Mesendoderm (in vitro differentiated cells): Measurements from ENCODE around the gene TEX14.
"Not testable (repeated sequence)": the region's sequence is repeated elsewhere in the genome, so short reads cannot be mapped to it uniquely, and the experiment has no call there.

Experiments
- DNase-seq: peaks from one replicate; pipeline ENCODE4 v3.0.0; 2013
- H2AK5ac ChIP-seq: 2 replicates; pipeline ENCODE4 v1.6.1; 2013; ENCODE audit warnings: low read length, inconsistent platforms
- H2BK120ac ChIP-seq: 2 replicates; pipeline ENCODE4 v1.6.1; 2013; ENCODE audit warnings: low read depth, mild to moderate bottlenecking, low read length, moderate library complexity, mixed read lengths
- H2BK15ac ChIP-seq: replicated peaks from 2 replicates; pipeline ENCODE4 v1.6.1; 2013; ENCODE audit warnings: low read depth, mild to moderate bottlenecking, moderate library complexity
- H2BK5ac ChIP-seq: 2 replicates; pipeline ENCODE4 v1.6.1; 2013; ENCODE audit warnings: low read length, inconsistent platforms
- H3K18ac ChIP-seq: 2 replicates; pipeline ENCODE4 v1.6.1; 2013; ENCODE audit warnings: mild to moderate bottlenecking, low read length, mixed read lengths
- H3K23ac ChIP-seq: one replicate; pipeline ENCODE4 v1.6.1; 2013; ENCODE audit warnings: low read length
- H3K27ac ChIP-seq: 2 replicates; pipeline ENCODE4 v1.5.1; 2013; ENCODE audit warnings: low read depth, mild to moderate bottlenecking, inconsistent platforms, low read length, moderate library complexity
- H3K27me3 ChIP-seq: 2 replicates; pipeline ENCODE4 v1.6.1; 2013; ENCODE audit warnings: low read length, control low read depth, mild to moderate bottlenecking, inconsistent platforms; ENCODE audit not compliant: insufficient read depth, poor library complexity
- H3K36me3 ChIP-seq: 2 replicates; pipeline ENCODE4 v1.6.1; 2013; ENCODE audit warnings: low read length, inconsistent platforms; ENCODE audit not compliant: control insufficient read depth, insufficient read depth
- H3K4ac ChIP-seq: one replicate; pipeline ENCODE4 v1.6.1; 2013; ENCODE audit warnings: low read depth, mild to moderate bottlenecking, low read length, moderate library complexity
- H3K4me1 ChIP-seq: 2 replicates; pipeline ENCODE4 v1.6.1; 2013; ENCODE audit warnings: low read depth, low read length, inconsistent platforms; ENCODE audit not compliant: control insufficient read depth
- H3K4me2 ChIP-seq: 2 replicates; pipeline ENCODE4 v1.6.1; 2013; ENCODE audit warnings: low read length
- H3K4me3 ChIP-seq: 2 replicates; pipeline ENCODE4 v1.5.1; 2013; ENCODE audit warnings: mild to moderate bottlenecking, low read length
- H3K56ac ChIP-seq: one replicate; pipeline ENCODE4 v1.6.1; 2013; ENCODE audit warnings: low read length
- H3K79me1 ChIP-seq: 2 replicates; pipeline ENCODE4 v1.6.1; 2013; ENCODE audit warnings: low read length, inconsistent platforms
- H3K79me2 ChIP-seq: 2 replicates; pipeline ENCODE4 v1.6.1; 2013; ENCODE audit warnings: mild to moderate bottlenecking, low read length; ENCODE audit not compliant: control insufficient read depth, insufficient read depth
- H3K9ac ChIP-seq: 2 replicates; pipeline ENCODE4 v1.6.1; 2013; ENCODE audit warnings: low read length, inconsistent platforms
- H4K5ac ChIP-seq: one replicate; pipeline ENCODE4 v1.6.1; 2013; ENCODE audit warnings: low read length
- H4K8ac ChIP-seq: one replicate; pipeline ENCODE4 v1.6.1; 2013; ENCODE audit warnings: low read depth, mild to moderate bottlenecking, control low read depth, low read length, moderate library complexity
- WGBS: extraction: QIAGEN DNeasy Blood & Tissue Kit; methylation state at CpG from one replicate; pipeline ENCODE4 v1.1.7; 2013; ENCODE audit warnings: low lambda C conversion rate, missing lambda C conversion rate; ENCODE audit not compliant: insufficient coverage; ENCODE audit errors: extremely low coverage; 5-methylcytosine and 5-hydroxymethylcytosine counted together

TEX14 gene

GRCh38 chr17:58564243-58564642 is 127.6 kb downstream of the TEX14 start:
- no peak overlapping the region for H3K27ac ChIP-seq
- WGBS, result no CpG with 5 or more reads among the region's 2 CpGs
- H3K4me1 ChIP-seq, result no peaks in the 10 kb centered on the region
- H2BK15ac ChIP-seq, result no peak overlapping the region
- H3K79me1 ChIP-seq, result no peaks in the 10 kb centered on the region
- H4K8ac ChIP-seq, result no peak overlapping the region
- no peaks in the 10 kb centered on the region for H3K79me2 ChIP-seq
- H3K36me3 ChIP-seq, result no peaks in the 10 kb centered on the region
- H3K23ac ChIP-seq, result no peak overlapping the region
- H3K56ac ChIP-seq, result no peak overlapping the region
- no peak overlapping the region for H3K18ac ChIP-seq
- no peak overlapping the region for H3K9ac ChIP-seq
- no peaks in the 10 kb centered on the region for H3K27me3 ChIP-seq
- no peak overlapping the region for H4K5ac ChIP-seq
- H3K4ac ChIP-seq, result no peak overlapping the region
- DNase-seq, result no peak
- no peak overlapping the region for H3K4me3 ChIP-seq
- no peak overlapping the region for H3K4me2 ChIP-seq
- H2BK120ac ChIP-seq, result no peak overlapping the region
- no peak overlapping the region for H2AK5ac ChIP-seq
- H2BK5ac ChIP-seq, result no peak overlapping the region

- Histone ChIP-seq H3K18ac (no peak overlapping the region), H2BK5ac (no peak overlapping the region), H3K27me3 (no peaks in the 10 kb centered on the region), H2BK120ac (no peak overlapping the region), H3K56ac (no peak overlapping the region), H3K23ac (no peak overlapping the region), H2AK5ac (no peak overlapping the region), H3K4me2 (no peak overlapping the region), H3K4me1 (no peaks in the 10 kb centered on the region), H3K79me1 (no peaks in the 10 kb centered on the region), H2BK15ac (no peak overlapping the region), H3K27ac (no peak overlapping the region), H3K79me2 (no peaks in the 10 kb centered on the region), H4K8ac (no peak overlapping the region), H3K4ac (no peak overlapping the region), H3K36me3 (no peaks in the 10 kb centered on the region), H3K9ac (no peak overlapping the region), H3K4me3 (no peak overlapping the region), H4K5ac (no peak overlapping the region)
- WGBS, result no CpG with 5 or more reads among the region's 1 CpG
- DNase-seq, result no peak
Measured at GRCh38 chr17:58560511-58560910, 131.3 kb downstream of the TEX14 start.

- Histone ChIP-seq H2BK15ac (no peak overlapping the region), H3K4me2 (no peak overlapping the region), H3K4me3 (no peak overlapping the region), H2BK5ac (no peak overlapping the region), H3K18ac (no peak overlapping the region), H4K8ac (no peak overlapping the region), H3K36me3 (no peaks in the 10 kb centered on the region), H4K5ac (no peak overlapping the region), H3K79me1 (no peaks in the 10 kb centered on the region), H3K56ac (no peak overlapping the region), H3K4me1 (no peaks in the 10 kb centered on the region), H3K27ac (no peak overlapping the region), H3K9ac (no peak overlapping the region), H2BK120ac (no peak overlapping the region), H3K79me2 (no peaks in the 10 kb centered on the region), H3K27me3 (no peaks in the 10 kb centered on the region), H3K23ac (no peak overlapping the region), H3K4ac (no peak overlapping the region), H2AK5ac (no peak overlapping the region)
- WGBS, result no CpG with 5 or more reads among the region's 3 CpGs
- DNase-seq, result no peak
Measured at GRCh38 chr17:58557981-58558380, 133.9 kb downstream of the TEX14 start.

- Histone ChIP-seq H3K4me1 (no peaks in the 10 kb centered on the region), H4K5ac (no peak overlapping the region), H3K56ac (no peak overlapping the region), H3K27ac (no peak overlapping the region), H3K36me3 (no peaks in the 10 kb centered on the region), H3K4ac (no peak overlapping the region), H3K18ac (no peak overlapping the region), H3K23ac (no peak overlapping the region), H3K4me3 (no peak overlapping the region), H3K27me3 (no peaks in the 10 kb centered on the region), H2BK15ac (no peak overlapping the region), H3K9ac (no peak overlapping the region), H2BK5ac (no peak overlapping the region), H2BK120ac (no peak overlapping the region), H3K4me2 (no peak overlapping the region), H3K79me1 (no peaks in the 10 kb centered on the region), H4K8ac (no peak overlapping the region), H3K79me2 (no peaks in the 10 kb centered on the region), H2AK5ac (no peak overlapping the region)
- no CpG with 5 or more reads among the region's 5 CpGs for WGBS
- no peak for DNase-seq
Measured at GRCh38 chr17:58556833-58557250, 135.0 kb downstream of the TEX14 start.

- H2BK15ac ChIP-seq, H3K4ac ChIP-seq, H2BK5ac ChIP-seq, H3K27ac ChIP-seq, H3K18ac ChIP-seq, H3K27me3 ChIP-seq, H3K79me2 ChIP-seq, H3K23ac ChIP-seq, H2AK5ac ChIP-seq, H3K4me2 ChIP-seq, H3K56ac ChIP-seq, H3K4me3 ChIP-seq, H2BK120ac ChIP-seq, H4K5ac ChIP-seq, H4K8ac ChIP-seq, DNase-seq, H3K4me1 ChIP-seq, H3K9ac ChIP-seq, H3K36me3 ChIP-seq, H3K79me1 ChIP-seq: not testable (repeated sequence)
- no CpG with 5 or more reads among the region's 3 CpGs for WGBS
Measured at GRCh38 chr17:58555109-58555508, 136.7 kb downstream of the TEX14 start.

- no peak overlapping the region for H3K18ac ChIP-seq
- H2AK5ac ChIP-seq, result no peak overlapping the region
- H3K4me2 ChIP-seq, result no peak overlapping the region
- H4K8ac ChIP-seq, result no peak overlapping the region
- no peak overlapping the region for H3K27ac ChIP-seq
- DNase-seq, result peak; percentile 67
- no peaks in the 10 kb centered on the region for H3K79me2 ChIP-seq
- no peaks in the 10 kb centered on the region for H3K4me1 ChIP-seq
- no peak overlapping the region for H3K9ac ChIP-seq
- H4K5ac ChIP-seq, result no peak overlapping the region
- H3K36me3 ChIP-seq, result no peaks in the 10 kb centered on the region
- no peak overlapping the region for H3K56ac ChIP-seq
- no peak overlapping the region for H3K23ac ChIP-seq
- H3K4ac ChIP-seq, result no peak overlapping the region
- no CpG with 5 or more reads among the region's 2 CpGs for WGBS
- no peaks in the 10 kb centered on the region for H3K27me3 ChIP-seq
- H2BK5ac ChIP-seq, result no peak overlapping the region
- H2BK15ac ChIP-seq, result no peak overlapping the region
- no peaks in the 10 kb centered on the region for H3K79me1 ChIP-seq
- no peak overlapping the region for H3K4me3 ChIP-seq
- no peak overlapping the region for H2BK120ac ChIP-seq
Measured at GRCh38 chr17:58541249-58541648, 150.6 kb downstream of the TEX14 start.
